SK-N-SH (cell line): ENCODE data around the gene UQCR10. TPM values are rescaled to one million over a fixed set of nuclear protein-coding genes. Genes with fewer than 3 reads are reported as not detected.

Source experiments
- CTCF ChIA-PET: fragments of 300-600, 350-600 bp; formaldehyde crosslinking; extraction: SDS; loops from one replicate; lab custom pipeline; 2021; lab: Yijun Ruan, JAX
- POLR2A ChIA-PET: fragments of 350-600 bp; sonication (Branson Sonifier 250); formaldehyde crosslinking; extraction: SDS; loops from one replicate; lab custom pipeline; 2020; ENCODE audit warnings: antibody characterized with exemption, inconsistent platforms; lab: Yijun Ruan, JAX
- DNase-seq: peaks from one replicate; pipeline ENCODE4 v3.0.0; 2012
- H2AFZ ChIP-seq: fragments of 200-600 bp; sonication (generic); 2 replicates; pipeline ENCODE4 v1.8.1; 2016; ENCODE audit warnings: antibody characterized with exemption, mild to moderate bottlenecking, low read depth
- H3F3A ChIP-seq: fragments of 200-600 bp; sonication (generic); replicated peaks from 2 replicates; pipeline ENCODE3; 2016; ENCODE audit warnings: antibody characterized with exemption, mild to moderate bottlenecking; ENCODE audit not compliant: insufficient read depth
- H3K27ac ChIP-seq, 2 experiments: fragments of 200-500 bp in 1 of 2; fragments of 200-600 bp in 1 of 2; sonication (Bioruptor generic) in 1 of 2; sonication (generic), shearing (Covaris generic) in 1 of 2; 2 replicates each; pipeline versions ENCODE4 v1.5.1 to v1.6.1; 2014 to 2016; ENCODE audit warnings: low read depth in 2 of 2, inconsistent platforms in 1 of 2, low read length in 1 of 2, mild to moderate bottlenecking in 1 of 2, mixed read lengths in 1 of 2
- H3K27me3 ChIP-seq: fragments of 200-600 bp; sonication (generic), shearing (Covaris generic); 2 replicates; pipeline ENCODE4 v1.6.1; 2016; ENCODE audit warnings: mixed run types; ENCODE audit not compliant: insufficient read depth
- H3K36me3 ChIP-seq, 2 experiments: fragments of 200-500 bp in 1 of 2; fragments of 200-600 bp in 1 of 2; sonication (Bioruptor generic) in 1 of 2; sonication (generic) in 1 of 2; replicated peaks in 1 of 2; 2 replicates each; pipeline versions ENCODE3 to v1.5.1; 2014 to 2016; ENCODE audit warnings: low read length in 1 of 2, mild to moderate bottlenecking in 1 of 2; ENCODE audit not compliant: insufficient read depth in 2 of 2, control insufficient read depth in 1 of 2
- H3K4me1 ChIP-seq, 2 experiments: fragments of 200-500 bp in 1 of 2; fragments of 200-600 bp in 1 of 2; sonication (Bioruptor generic) in 1 of 2; sonication (generic), shearing (Covaris generic) in 1 of 2; 2 replicates each; pipeline versions ENCODE4 v1.5.1 to v1.6.1; 2014 to 2016; ENCODE audit warnings: low read depth in 1 of 2, low read length in 1 of 2, mixed run types in 1 of 2; ENCODE audit not compliant: insufficient read depth in 2 of 2, control insufficient read depth in 1 of 2
- H3K4me2 ChIP-seq: fragments of 200-600 bp; sonication (generic), shearing (Covaris generic); 2 replicates; pipeline ENCODE4 v1.6.1; 2017; ENCODE audit warnings: mixed run types
- H3K4me3 ChIP-seq, 2 experiments: fragments of 200-500 bp in 1 of 2; fragments of 200-600 bp in 1 of 2; sonication (Bioruptor generic) in 1 of 2; sonication (generic), shearing (Covaris generic) in 1 of 2; 2 replicates each; pipeline versions ENCODE4 v1.5.1 to v1.8.1; 2014 to 2016; ENCODE audit warnings: low read depth in 2 of 2, inconsistent platforms in 1 of 2, low read length in 1 of 2, mild to moderate bottlenecking in 1 of 2, mixed read lengths in 1 of 2, moderate library complexity in 1 of 2
- H3K79me2 ChIP-seq: fragments of 200-600 bp; sonication (generic); 2 replicates; pipeline ENCODE4 v1.8.1; 2017; ENCODE audit warnings: mild to moderate bottlenecking; ENCODE audit not compliant: insufficient read depth
- H3K9ac ChIP-seq: fragments of 200-600 bp; sonication (generic); 2 replicates; pipeline ENCODE4 v1.6.1; 2017; ENCODE audit warnings: mixed run types
- H3K9me2 ChIP-seq: fragments of 200-600 bp; sonication (generic); 2 replicates; pipeline ENCODE4 v1.6.1; 2017; ENCODE audit warnings: mixed run types
- H3K9me3 ChIP-seq: fragments of 200-600 bp; sonication (generic); 2 replicates; pipeline ENCODE4 v1.6.1; 2017; ENCODE audit warnings: mixed run types, mild to moderate bottlenecking, moderate library complexity
- H4K20me1 ChIP-seq: fragments of 200-600 bp; sonication (generic); 2 replicates; pipeline ENCODE4 v1.6.1; 2017; ENCODE audit warnings: mild to moderate bottlenecking, mixed run types; ENCODE audit not compliant: insufficient read depth
- FOXM1 ChIP-seq: IDR thresholded peaks from 2 replicates; pipeline ENCODE4 v1.4.0; 2012; ENCODE audit warnings: low read depth, mild to moderate bottlenecking
- GABPA ChIP-seq: IDR thresholded peaks from 2 replicates; pipeline ENCODE4 v1.4.0; 2012; ENCODE audit warnings: low read depth, mild to moderate bottlenecking
- GATA2 ChIP-seq: sonication (generic); formaldehyde crosslinking; IDR thresholded peaks from 2 replicates; pipeline ENCODE4 v1.5.0; 2020; ENCODE audit warnings: mild to moderate bottlenecking, missing genetic modification reagents
- NFIC ChIP-seq: IDR thresholded peaks from 2 replicates; pipeline ENCODE4 v1.4.0; 2012; ENCODE audit warnings: borderline replicate concordance
- RAD21 ChIP-seq: IDR thresholded peaks from 2 replicates; pipeline ENCODE4 v1.6.1; 2012; ENCODE audit warnings: mild to moderate bottlenecking, low read length
- RCOR1 ChIP-seq: fragments of 150-350 bp; IDR thresholded peaks from 2 replicates; pipeline ENCODE4 v1.6.1; 2017; ENCODE audit warnings: antibody characterized with exemption, low read length
- TAF1 ChIP-seq: IDR thresholded peaks from 2 replicates; pipeline ENCODE4 v1.6.1; 2012; ENCODE audit warnings: low read depth, mild to moderate bottlenecking, low read length, moderate library complexity, borderline replicate concordance
- TCF12 ChIP-seq: IDR thresholded peaks from 2 replicates; pipeline ENCODE4 v1.4.0; 2012
- WGBS: methylation state at CpG from one replicate; pipeline ENCODE4 v1.1.6; 2017; ENCODE audit warnings: low lambda C conversion rate; 5-methylcytosine and 5-hydroxymethylcytosine counted together
- polyA plus RNA-seq, 3 experiments: library from polyadenylated mRNA; depleted of rRNA; stranded (reverse); fragments of >200 nt; gene quantifications; 2 replicates each; pipeline ENCODE4 v1.2.3, GENCODE V29; 2012
- TF ChIP-seq, protein P1 (sequence below): IDR thresholded peaks from 2 replicates; pipeline ENCODE4 v1.6.1; 2012; ENCODE audit warnings: mild to moderate bottlenecking, low read depth, low read length, moderate library complexity
- TF ChIP-seq, protein P2 (sequence below): IDR thresholded peaks from 2 replicates; pipeline ENCODE4 v1.4.0; 2012; ENCODE audit warnings: low read depth
- TF ChIP-seq, protein P3 (sequence below): IDR thresholded peaks from 2 replicates; pipeline ENCODE4 v1.4.0; 2012; ENCODE audit warnings: low read depth, borderline replicate concordance
- TF ChIP-seq, protein P4 (sequence below): IDR thresholded peaks from 2 replicates; pipeline ENCODE4; 2012

The UQCR10 gene
- polyA plus RNA-seq, 1 of the 3 experiments (the other 2 are of a cell fraction), result 248 TPM

DNA sequence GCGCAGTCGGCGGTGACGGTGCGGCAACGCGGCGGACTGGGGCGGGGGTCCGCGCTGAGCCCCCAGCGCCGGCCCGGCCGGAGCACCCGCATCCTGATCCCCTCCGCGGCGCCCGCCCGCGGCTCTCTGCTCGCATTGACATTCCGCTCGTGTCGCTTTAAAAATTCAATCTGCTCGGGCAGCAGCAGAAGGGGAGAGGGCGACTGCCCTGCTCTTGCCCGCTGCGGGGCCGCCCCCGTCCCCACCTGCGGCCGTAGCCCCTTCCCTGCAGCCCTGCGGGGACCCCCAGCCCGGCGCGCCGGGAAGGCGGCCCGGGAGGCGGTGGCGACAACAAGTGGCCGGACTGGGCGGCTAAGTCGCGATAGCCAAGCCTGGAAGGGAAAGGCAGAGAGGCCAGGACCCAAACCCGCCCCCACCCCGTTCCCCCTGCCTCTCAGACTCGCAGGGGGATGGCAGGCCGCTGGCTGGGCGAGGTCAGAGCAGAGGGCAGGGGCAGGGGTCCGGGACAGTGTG is 46.3 kb upstream of the UQCR10 start:
- Histone ChIP-seq H3K4me2 (no peak overlapping the region), H3K9me2 (no peaks in the 10 kb centered on the region), H3K79me2 (no peaks in the 10 kb centered on the region), H3K27ac (no peak overlapping the region; a peak in 1 of 4 replicates), H3K9ac (no peak overlapping the region), H3F3A (no peaks in the 10 kb centered on the region), H4K20me1 (peaks cover 12% of the 10 kb centered on the region; the same call in 1 of the 2 replicates), H3K36me3 (no peaks in the 10 kb centered on the region), H2AFZ (no peak overlapping the region), H3K9me3 (no peaks in the 10 kb centered on the region), H3K4me3 (peak overlapping the region in 1 of 2 experiments; percentile 42; a peak in 2 of 4 replicates), H3K4me1 (peaks cover 0 to 51% of the 10 kb centered on the region in 2 experiments; a peak in 1 of 4 replicates), H3K27me3 (peaks cover 18% of the 10 kb centered on the region; the same call in 1 of the 2 replicates)
- peak; percentile 71 for DNase-seq
- TF ChIP-seq RCOR1, result no peak
- TF ChIP-seq GABPA, result no peak
- no peak for TF ChIP-seq TCF12
- no peak for TF ChIP-seq TAF1
- TF ChIP-seq, protein P1, sequence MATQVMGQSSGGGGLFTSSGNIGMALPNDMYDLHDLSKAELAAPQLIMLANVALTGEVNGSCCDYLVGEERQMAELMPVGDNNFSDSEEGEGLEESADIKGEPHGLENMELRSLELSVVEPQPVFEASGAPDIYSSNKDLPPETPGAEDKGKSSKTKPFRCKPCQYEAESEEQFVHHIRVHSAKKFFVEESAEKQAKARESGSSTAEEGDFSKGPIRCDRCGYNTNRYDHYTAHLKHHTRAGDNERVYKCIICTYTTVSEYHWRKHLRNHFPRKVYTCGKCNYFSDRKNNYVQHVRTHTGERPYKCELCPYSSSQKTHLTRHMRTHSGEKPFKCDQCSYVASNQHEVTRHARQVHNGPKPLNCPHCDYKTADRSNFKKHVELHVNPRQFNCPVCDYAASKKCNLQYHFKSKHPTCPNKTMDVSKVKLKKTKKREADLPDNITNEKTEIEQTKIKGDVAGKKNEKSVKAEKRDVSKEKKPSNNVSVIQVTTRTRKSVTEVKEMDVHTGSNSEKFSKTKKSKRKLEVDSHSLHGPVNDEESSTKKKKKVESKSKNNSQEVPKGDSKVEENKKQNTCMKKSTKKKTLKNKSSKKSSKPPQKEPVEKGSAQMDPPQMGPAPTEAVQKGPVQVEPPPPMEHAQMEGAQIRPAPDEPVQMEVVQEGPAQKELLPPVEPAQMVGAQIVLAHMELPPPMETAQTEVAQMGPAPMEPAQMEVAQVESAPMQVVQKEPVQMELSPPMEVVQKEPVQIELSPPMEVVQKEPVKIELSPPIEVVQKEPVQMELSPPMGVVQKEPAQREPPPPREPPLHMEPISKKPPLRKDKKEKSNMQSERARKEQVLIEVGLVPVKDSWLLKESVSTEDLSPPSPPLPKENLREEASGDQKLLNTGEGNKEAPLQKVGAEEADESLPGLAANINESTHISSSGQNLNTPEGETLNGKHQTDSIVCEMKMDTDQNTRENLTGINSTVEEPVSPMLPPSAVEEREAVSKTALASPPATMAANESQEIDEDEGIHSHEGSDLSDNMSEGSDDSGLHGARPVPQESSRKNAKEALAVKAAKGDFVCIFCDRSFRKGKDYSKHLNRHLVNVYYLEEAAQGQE, result no peak
- no peak for TF ChIP-seq FOXM1
- TF ChIP-seq, protein P2, sequence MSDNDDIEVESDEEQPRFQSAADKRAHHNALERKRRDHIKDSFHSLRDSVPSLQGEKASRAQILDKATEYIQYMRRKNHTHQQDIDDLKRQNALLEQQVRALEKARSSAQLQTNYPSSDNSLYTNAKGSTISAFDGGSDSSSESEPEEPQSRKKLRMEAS, result no peak
- TF ChIP-seq, protein P3, sequence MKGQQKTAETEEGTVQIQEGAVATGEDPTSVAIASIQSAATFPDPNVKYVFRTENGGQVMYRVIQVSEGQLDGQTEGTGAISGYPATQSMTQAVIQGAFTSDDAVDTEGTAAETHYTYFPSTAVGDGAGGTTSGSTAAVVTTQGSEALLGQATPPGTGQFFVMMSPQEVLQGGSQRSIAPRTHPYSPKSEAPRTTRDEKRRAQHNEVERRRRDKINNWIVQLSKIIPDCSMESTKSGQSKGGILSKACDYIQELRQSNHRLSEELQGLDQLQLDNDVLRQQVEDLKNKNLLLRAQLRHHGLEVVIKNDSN, result no peak
- TF ChIP-seq, protein P4, sequence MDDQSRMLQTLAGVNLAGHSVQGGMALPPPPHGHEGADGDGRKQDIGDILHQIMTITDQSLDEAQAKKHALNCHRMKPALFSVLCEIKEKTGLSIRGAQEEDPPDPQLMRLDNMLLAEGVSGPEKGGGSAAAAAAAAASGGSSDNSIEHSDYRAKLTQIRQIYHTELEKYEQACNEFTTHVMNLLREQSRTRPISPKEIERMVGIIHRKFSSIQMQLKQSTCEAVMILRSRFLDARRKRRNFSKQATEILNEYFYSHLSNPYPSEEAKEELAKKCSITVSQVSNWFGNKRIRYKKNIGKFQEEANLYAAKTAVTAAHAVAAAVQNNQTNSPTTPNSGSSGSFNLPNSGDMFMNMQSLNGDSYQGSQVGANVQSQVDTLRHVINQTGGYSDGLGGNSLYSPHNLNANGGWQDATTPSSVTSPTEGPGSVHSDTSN, result no peak
- no peak for TF ChIP-seq GATA2
- no peak for TF ChIP-seq RAD21
- no peak for TF ChIP-seq NFIC
- ChIA-PET CTCF (interaction anchor here (0.8 to 1.8 kb wide), 4 partner anchors 10 to 85 kb away, joined by 3 to 7 read pairs (median 4); no protein-coding TSS in a partner anchor), POLR2A (no interaction called here)
- 55% methylated on average over 19 of the region's 53 CpGs for WGBS
